ENCODE data around the gene LDLRAD4.
A peak's percentile ranks its signal among the peaks of the same experiment; 100 is the strongest.

Gene LDLRAD4

GRCh38 chr18:13268158-13269012 is 49.8 kb downstream of the LDLRAD4 start:
- no peak for DNase-seq

DNA sequence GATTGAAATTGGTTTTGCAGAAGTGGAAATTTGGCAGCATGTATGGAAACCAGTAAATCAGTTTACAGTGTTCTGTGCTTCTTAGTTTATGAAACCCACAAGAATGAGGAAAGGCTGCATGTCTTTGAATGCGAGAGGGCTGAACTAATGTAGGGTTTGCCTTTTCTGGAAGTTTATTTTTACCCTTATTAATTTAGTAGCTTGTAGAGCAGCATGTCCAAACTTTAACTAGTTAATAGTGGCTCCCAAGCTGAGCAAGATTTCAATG is 50.4 kb downstream of the LDLRAD4 start:
- DNase-seq: no peak

DNA sequence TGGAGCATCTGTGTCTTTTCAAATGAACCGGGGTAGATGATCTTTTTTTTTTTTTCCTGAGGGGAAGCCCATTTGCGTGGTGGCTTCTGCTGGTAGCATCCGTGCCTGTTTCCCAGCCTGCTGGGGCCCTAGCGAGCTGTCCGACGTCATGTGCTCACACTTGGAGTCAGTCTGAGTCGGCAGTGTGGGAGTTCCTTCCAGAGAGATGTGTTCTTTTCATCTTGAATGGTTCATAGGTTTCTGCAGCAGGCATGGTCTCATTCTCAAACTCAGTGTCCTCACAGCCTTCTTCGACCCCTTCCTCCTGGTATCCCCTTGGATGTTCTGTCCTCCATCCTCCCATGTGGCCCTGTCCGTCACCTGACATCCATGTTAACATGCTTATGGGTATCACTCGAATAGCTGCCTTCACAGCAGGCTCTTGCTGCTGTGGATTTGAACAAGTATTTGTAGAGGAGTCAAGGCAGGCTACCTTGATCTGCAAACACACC is 51.0 kb downstream of the LDLRAD4 start:
- DNase-seq: peak; percentile 60

DNA sequence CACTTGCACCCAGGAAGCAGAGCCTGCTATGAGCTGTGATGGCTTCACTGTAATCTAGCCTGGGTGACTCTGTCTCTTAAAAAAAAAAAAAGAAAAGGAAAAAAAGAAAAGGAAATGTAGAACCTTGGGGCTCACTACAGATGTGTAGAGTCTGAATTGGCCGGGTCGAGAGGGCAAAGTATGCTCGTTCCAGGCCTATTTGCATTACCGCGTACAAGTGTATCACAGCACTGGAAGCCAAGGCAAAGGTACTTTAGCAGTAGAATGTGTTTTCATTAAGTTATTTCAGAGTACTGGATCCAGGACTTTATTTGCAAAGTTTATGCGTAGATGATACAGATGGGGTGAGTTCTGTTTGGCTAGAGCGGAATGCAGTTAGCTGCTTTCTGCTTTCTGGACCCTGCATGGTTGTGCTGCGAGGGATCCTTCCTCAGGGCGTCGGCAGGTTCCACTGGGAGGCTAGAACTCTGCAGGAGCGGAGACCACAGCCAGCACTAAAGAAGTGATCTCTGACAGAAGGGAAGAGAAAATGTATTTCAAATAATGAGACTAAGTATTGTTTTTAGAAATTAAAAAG is 51.8 kb downstream of the LDLRAD4 start:
- DNase-seq: no peak

GRCh38 chr18:13271302-13271911 is 52.8 kb downstream of the LDLRAD4 start:
- no peak for DNase-seq

- DNase-seq: no peak
These were observed 53.9 kb downstream of the LDLRAD4 start for GRCh38 chr18:13272416-13272815.

DNA sequence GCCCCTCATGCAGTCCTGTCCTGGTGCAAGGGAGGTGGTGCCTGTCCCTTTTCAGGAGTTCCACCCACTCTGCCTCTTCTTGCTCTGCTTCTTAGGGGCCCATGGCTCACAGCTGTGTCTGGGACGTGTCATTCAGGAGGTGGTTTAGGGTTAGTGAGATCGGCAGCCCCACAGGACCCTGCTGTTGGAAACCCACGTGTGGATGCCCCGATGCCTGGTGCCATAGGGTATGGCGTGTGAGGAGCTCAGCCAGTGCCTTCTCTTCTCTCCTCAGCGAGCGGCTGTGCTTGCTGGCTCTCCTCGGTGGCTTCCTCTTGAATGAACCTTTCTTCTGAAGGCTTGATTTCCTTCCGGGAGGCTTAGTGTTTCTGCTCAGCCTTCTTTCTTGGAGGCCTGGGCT is 55.2 kb downstream of the LDLRAD4 start:
- peak; percentile 32 for DNase-seq

- no peak for DNase-seq
These were observed 56.5 kb downstream of the LDLRAD4 start for GRCh38 chr18:13275075-13275474.

GRCh38 chr18:13276530-13277520 is 58.3 kb downstream of the LDLRAD4 start:
- no peak for DNase-seq

DNA sequence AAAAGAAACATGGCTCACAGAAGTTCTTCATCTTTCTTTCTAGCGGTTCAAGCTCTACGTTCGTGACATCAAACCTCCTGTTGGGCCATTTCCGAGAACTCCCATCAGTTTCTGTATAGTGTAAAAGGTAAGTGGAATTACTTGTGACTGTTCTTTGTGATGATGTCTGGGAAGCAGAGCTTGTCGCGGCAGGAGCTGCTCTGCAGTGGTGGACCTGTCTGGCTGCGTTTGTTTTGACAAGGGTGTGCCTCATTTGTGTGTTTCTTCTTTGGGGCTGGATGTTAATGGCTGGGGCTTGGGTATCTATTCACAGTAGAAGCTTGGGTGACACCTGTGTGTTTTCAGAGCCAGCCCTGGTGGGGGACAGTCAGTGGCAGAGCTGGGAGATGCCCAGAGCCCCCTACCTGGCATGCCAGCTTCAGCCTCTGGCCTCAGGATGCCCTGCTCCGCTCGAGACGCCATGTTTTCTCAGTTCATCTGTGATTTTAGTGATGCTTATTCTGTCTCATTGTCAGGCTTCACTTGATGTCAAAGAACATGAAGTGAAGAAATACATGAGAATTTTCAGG is 59.6 kb downstream of the LDLRAD4 start:
- no peak for DNase-seq

GRCh38 chr18:13279181-13280069 is 60.9 kb downstream of the LDLRAD4 start:
- DNase-seq: peak; percentile 48

GRCh38 chr18:13280070-13280795 is 61.7 kb downstream of the LDLRAD4 start:
- DNase-seq: no peak

- no peak for DNase-seq
These were observed 62.8 kb downstream of the LDLRAD4 start for GRCh38 chr18:13281406-13281805.

DNA sequence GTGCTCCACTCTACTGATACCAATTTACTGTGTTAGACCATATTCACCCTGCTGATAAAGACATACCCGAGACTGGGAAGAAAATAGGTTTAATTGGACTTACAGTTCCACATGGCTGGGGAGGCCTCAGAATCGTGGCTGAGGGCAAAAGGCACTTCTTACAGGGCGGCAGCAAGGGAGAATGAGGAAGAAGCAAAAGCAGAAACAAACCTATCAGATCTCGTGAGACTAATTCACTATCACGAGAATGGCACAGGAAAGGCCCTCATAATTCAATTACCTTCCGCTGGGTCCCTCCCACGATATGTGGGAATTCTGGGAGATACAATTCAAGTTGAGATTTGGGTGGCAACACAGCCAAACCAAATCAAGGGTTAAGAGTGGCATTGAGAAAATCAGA is 65.2 kb downstream of the LDLRAD4 start:
- DNase-seq: no peak

- DNase-seq: peak; percentile 30
These were observed 65.9 kb downstream of the LDLRAD4 start for GRCh38 chr18:13284330-13285027.

DNA sequence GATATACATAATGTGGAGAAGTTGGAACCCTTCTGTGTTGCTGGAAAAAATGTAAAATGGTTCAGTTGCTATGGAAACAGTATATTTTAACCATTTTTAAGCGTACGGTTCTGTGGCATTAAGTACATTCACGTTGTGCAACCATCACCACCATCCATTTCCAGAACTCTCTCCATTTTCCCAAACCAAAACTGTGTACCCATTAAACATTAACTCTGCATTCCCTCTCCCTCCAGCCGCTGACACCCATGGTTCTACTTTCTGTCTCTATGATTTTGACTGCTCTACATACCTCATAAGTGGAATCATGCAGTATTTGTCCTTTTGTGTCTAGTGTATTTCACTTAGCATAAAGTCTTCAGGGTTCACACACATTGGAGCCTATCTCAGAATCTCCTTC is 67.3 kb downstream of the LDLRAD4 start:
- DNase-seq: no peak

- no peak for DNase-seq
These were observed 68.0 kb downstream of the LDLRAD4 start for GRCh38 chr18:13286456-13287125.

DNA sequence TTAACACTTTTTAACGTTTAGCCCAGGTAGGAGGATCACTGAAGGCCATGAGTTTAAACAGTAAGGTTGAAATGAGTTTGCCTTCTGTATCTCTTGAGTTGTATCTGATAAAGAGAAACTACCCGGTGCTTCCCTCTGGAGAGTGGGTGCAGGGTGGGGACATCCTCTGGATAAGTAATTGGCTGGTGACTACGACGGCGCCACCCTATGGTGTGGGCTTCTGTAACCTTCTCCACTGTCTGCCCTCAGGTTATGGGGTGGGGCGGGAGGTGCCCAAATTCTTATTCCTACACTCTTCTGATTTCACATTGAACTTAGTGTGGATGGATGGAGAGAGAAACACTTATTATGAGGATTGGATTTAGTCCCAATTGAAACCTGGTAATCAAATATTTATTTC is 68.8 kb downstream of the LDLRAD4 start:
- DNase-seq: no peak

- peak; percentile 64 for DNase-seq
These were observed 70.1 kb downstream of the LDLRAD4 start for GRCh38 chr18:13288509-13289133.

Measured in stimulated activated CD4-positive, alpha-beta T cell treated with anti-CD3 and anti-CD28 coated beads, Interleukin-1b, Interleukin-23, amount 100 ng/mL, for 48 hours (primary cell).